HG03457 (cell line): Measurements from ENCODE around the gene KCNJ5.

ENCODE experiments used
- ATAC-seq: cut with Tn5 transposase; IDR thresholded peaks from one replicate; pipeline ENCODE4 v1.9.1; 2021; ENCODE audit warnings: moderate number of reproducible peaks; ENCODE audit not compliant: unreplicated experiment

KCNJ5 gene

DNA sequence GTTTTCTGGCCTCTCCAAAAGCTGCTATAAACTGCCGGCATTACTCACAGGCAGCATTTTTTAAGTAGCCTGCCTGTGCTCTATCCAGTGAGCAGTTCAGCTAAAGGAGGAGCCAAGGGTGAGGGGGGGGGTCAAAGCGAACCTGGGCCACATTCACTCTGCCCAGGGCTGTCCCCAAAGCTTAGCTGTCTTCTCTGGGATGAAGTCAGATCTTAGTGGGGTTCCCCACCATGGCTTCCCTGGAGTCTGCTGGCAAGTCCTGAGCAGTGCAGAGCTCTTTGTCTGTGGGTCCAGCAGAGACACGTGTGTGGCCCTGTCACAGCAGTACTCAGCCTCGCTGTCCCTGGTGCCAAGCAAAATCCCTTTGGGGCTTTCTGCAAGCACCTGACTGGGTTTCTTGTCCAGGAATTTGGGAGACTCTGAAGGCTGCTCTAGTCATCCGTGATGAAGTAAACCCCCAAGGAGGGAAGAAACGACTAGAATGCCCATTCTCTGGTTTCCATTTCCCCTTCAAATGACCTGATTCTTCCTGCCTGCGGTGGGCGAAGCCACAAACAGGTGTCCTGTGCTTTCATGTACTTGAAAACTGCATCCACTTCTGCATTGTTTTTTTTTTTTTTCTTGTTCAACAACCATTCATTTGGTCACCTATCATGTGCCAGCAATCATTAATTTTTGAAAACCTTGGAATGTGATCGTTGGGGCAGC is 2.6 kb downstream of the KCNJ5 start:
- ATAC-seq: peak; percentile 62

DNA sequence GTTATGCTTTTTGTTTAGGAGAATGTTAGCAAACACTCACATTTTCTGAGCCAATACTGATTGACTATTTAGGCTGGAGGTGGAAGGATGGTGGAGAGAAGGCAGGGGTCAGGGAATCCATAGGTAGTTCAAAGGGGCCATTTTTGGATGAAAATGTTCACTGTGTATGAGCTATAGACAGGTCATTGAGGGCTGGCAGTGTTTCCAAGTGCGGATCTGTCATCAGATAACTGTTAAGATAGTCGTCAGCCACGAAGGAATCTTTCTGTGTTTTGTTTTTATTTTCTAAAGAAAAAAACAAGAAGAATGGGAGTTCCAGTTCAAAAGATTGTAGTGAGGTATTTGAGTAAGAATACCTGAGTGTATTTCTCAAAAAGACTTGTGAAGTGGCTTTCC is 3.1 kb downstream of the KCNJ5 start:
- ATAC-seq: no peak

DNA sequence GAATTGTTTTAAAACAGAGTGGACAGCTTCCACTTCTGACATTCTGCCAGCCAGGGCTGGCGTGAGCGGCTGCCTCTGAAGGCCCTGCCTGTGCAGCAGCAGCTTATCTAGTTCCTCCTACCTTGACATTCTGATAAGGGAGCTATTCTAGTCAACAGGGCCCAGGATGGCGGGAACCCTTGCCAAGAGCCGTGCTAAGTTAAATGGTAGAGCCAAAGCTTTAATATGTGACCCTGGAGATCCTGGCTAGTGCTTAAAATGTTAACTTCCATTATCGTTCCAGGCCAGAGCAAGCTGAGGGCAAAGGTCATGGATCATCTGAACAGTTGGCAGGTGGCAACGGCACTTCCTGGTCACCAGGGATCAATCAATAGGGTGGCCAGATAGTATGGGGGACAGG is 3.5 kb downstream of the KCNJ5 start:
- no peak for ATAC-seq

DNA sequence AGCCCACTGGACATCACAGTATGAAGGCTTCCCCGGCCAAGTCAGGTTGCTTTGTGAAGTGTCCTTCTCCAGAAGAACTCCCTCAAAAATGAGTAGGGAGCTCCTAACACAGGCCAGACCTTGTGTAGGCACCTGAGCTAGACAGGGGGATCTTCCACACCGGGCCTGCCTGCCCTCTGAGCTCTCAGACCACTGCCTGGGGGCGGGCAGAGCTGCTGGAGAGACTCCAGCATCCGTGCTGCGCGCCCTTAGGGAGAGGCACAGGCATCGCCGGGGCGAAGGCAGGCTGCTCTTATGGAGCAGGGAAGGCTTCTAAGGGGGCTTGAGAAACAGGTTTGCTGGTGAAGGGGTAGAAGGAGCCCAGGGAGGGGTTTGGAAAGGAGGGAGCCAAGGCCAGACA is 4.4 kb downstream of the KCNJ5 start:
- ATAC-seq: no peak

DNA sequence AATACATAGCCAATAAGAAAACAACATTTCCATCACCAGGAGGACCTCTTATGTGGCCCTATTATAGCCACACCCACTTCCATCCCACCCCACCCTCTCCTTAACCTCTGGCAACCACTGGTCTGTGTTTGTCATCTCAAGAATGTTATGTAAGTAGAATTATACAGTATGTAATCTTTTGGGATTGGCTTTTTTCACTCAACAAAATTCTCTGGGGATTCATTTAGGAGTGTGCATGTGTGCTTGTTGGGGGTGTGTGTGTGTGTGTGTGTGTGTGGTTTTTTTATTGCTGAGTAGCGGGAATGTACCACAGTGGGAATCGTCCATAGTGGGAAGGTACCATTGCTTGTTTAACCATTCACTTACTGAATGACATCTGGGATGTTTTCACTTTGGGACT is 5.2 kb downstream of the KCNJ5 start:
- ATAC-seq: no peak

DNA sequence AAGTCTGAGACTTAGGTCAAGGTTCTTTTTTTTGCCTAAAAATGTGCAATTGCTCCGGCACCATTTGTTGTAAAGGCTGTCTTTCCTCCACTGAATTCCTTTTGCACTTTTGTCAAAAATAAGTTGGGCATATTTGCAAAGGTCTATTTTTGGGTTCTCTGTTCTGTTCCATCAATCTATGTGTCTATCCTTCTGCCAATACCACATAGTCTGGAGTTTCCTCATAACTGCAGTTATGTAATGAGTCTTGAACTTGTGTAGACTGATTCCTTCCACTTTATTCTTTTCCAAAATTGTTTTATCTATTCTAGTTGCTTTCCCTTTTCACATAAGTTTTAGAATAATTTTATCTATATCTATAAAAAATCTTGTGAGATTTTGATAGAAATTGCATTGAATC is 6.7 kb downstream of the KCNJ5 start:
- no peak for ATAC-seq

DNA sequence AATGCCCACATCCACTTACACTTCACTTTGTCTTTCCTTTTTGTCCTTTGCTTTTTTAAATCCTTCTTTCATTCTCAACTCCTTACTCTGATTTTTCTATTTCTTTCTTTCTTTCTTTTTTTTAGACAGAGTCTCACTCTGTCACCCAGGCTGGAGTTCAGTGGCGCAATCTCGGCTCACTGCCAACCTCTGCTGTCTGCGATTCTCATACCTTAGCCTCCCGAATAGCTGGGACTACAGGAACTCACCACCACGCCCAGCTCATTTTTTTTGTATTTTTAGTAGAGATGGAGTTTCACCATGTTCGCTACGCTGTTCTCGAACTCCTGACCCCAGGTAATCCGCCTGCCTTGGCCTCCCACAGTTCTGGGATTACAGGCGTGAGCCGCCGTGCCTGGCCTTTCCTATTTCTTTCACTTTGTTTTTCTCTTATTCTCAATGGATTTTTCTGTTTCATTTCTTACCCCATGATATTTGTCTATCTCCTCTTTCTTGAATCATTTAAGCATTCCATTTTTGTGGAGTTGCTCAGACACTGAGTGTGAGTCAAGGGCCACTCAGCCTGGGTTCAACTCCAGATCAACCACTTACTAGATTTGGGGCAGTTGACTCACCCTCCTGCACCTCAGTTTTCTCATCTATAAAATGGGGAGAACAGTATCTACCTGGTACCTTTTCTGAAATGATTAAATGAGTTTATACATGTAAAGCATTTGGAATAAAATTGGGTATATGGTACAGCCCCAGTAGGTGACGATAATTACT is 7.6 kb downstream of the KCNJ5 start:
- no peak for ATAC-seq

DNA sequence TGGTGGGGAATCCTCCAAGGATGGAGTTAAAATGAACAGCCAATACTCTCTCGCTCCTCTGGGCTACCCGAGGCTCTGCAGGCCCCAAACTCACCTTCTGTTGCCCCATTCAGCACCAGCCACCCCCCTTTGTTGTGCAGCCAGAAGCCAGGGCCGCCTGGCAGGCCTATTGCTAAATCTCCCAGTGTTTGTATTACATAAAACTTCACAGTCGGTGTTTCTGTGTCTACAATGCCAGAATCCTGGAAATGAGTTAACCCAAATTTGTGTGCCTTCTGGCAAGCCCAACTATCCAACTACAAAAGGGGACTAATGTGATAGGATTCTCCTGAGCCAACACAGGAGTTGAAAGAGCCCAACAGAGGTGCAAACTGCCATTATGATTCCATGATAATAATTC is 9.3 kb downstream of the KCNJ5 start:
- ATAC-seq: no peak

DNA sequence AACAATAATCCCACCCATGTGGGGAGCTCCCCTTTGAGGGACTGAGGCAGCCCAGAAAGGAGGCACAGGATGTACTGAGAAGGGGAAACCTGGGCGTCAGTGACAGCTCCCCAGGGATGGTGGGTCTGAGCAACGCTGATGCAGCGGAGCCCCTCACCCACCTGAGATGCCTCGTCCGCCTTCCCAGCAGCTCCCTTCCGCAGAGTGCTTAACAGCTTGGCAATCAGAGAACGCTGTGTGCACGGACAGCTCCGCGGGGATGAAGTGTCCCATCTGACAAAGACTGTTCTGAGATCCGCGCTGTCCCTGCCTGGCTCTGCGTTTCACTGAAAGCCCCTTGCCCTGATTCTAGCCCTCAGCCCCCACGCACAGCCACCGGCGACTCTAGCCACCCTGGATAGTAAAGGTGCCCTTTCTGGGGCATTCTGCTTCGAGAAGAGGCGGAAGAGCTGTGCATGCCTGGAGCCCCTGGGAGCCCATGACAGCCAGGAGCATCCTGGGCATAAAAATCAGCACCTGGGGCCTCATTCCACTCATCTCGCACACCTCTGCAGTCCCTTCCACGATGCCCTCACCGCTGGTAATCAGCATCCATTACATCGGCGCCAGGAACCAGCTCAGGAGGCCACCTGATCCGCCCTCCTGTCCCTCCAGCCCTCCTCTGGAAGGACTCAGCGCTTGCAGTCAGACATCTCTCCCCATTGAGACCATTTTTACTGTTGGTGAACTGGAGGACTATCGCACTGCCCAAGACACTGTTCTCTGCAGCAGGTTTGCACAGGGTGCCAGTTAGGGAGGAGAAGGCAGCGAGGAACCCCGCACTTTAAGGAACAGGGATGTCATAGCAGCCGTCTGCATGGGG is 10.7 kb downstream of the KCNJ5 start:
- ATAC-seq: no peak

DNA sequence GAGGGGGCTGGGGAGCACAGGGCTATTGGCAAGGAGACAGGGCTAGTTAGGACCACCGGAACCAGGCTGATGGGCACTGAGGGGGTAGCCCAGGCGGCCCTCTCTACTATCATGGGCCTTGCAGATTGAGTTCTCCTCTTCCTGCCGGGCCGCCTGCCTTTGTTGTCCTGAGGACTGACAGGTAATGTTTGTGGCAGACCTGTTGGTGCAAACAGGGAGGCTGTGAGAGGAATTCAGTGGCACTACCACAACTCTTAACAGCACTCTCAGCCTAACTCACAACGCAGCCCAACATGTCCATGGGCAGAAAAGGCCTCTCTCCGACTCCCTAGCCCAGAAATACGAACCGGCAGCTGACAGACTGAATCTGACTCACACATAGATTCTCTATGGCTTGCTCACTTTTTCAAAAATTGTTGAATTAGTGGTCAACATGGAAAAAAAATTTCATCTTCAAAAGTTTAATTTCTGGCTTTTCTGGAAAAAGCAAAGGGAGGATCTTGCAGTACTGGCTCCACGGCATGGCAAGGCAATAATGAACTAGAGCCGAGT is 11.4 kb downstream of the KCNJ5 start:
- no peak for ATAC-seq

DNA sequence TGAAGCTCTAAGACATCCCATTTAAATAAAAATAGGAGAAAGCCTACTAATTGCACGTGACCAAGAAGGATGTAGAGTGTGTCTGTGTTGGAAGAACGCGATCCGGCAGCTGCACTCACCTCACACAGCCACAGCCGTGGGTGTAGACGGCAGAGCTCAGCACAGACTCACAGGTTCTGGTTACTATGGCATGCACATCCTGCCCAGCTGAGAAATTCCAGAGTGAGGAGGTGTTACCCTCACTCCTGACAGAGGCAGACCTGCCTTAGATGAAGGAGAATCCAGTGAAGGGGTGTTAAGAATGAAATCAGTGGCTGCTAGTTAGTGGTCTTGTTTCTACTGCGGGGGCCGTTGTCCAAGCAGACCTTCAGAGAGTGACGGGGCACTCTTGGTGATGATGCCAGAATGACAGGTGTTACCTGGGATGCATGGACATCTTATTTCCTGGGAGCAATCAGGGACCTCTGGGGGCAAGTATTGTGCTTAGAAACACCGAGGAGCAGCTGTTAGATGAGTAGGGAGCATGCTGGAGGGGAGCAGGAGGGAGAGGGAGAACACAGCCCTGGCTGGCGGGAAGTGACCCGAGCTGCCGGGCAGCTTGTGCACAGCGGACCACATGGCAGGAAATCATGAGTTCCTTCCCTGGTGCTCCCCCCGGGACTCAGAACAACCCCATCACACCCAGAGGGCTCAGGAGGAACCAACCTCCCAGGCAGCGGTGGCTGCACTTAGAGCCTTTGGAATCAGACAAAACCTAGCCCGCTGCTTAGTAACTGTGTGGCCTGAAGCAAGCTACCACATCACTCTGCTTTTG is 12.3 kb downstream of the KCNJ5 start:
- no peak for ATAC-seq

DNA sequence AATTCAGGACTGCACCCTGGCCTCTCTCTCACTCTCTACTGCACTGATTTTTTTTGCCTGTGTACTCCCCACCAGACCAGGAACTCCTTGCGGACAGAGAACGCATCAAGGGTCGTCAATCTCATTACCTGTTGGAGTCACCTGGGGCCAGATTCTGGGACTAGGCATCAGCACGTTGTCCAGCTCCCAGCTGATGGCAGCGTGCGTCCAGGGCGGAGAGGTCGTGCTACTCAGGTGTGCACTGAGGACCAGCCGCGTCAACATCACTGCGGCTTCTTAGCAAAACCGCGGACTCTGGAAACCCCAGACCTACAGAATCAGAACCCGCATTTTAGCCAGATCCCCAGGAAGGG is 13.1 kb downstream of the KCNJ5 start:
- no peak for ATAC-seq

DNA sequence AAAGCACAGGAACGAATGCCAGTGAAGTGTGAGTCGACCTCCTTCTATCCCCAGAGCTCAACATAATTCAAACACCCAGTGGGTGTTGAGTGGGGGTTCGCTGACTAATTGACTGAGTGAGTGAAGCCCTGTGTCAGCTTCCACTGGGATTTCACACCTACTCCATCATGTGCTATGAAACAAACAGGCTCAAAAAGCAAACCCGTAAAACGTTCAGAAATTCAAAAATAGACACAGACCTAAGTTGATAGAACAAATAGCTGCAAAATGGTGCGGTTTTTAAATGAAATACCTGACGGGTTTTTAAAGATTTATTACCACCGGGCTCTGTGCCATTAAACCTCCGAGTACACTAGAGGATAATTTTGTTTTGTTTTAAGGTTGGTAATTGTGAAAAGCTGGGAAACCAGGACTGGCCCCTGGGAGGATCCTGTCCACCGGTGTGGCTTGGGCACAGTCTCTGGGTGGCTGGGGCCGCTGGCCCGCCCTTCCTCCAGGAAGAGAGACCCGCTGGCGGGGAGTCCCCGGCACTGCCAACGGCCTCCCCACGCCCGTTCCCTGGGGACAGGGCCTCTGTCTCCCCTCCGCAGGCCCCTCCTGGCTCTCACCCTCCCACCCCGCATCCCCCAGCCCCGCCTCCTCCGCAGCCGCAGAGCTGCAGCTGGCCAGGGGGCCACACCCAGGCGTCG is 13.6 kb downstream of the KCNJ5 start:
- ATAC-seq: no peak

DNA sequence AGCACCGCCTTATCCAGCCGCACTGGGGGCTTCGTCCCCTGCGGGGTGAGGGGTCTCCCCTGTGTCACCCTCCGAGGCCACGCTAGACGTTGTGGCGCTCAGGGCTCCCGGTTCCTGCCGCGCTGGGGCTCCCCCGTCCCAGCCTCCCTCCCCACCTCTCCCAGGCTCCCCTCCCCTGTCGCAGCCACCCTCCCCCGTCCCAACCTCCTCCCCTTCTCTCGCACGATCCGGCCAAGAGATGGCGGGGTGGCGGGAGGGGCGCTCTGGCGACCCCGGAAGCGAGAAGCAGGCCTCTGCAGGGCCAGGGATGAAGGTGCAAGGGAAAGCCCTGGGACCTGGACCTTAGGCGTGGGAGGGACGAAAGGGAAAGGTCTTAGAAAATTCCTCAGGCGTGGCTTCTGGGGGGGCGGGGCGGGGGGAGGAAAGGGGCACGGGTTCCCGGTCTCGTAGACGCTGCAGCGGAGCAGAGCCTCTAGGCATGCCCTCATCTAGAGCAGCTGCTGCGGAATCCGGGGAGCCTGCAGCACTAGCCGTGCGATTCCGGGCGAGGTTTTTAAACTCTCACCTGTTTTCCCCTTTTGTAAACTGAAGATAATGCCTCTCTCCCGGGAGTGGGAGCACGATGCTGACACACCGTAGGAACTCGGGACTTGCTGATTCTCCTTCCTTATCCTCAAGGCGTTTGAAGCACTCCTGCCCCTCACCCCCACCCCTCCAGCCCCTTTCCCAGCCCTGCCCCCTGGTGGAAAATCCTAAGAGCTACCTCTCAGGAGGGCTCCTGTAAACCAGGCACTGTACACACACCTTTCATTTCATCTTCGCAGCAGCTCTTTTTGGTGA is 14.4 kb downstream of the KCNJ5 start:
- ATAC-seq: no peak

DNA sequence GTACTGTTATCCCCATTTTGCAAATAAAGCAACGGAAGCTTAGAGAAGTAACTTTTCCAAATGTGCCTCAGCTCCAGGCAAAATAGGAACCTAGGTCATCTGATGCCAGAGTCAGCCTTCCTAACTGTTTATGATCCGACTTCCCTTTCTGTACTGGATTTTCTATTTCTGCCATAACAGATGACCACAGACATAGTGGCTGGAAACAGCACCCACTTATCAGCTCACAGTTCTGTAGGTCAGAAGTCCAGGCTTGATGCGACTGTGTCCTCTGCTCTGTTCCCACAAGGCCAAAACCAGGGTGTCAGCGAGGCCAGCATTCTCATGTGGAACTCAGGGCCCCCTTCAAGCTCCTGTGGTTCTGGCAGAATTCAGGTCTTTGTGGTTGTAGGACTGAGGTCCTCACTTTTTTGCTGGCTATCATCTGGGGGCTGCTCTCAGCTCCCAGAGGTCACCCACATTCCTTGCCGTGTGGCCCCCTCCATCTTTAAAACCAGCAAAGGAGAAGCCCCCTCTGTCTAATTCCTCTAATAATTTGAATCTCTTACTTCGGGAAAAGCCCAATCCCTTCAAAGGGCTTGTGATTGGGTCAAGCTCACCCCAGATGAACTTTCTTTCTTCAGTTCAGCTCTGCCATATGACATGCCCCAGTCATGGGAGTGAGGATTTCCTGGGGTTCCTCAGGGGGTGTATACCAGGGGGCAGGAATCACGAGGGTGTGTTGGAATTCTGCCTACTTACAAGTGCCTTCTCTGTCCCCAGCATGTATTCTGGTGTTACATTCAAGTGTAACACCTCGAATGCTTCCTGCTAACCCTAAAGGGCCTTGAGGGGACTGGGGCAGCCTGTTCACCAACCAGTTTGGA is 15.3 kb downstream of the KCNJ5 start:
- ATAC-seq: no peak

DNA sequence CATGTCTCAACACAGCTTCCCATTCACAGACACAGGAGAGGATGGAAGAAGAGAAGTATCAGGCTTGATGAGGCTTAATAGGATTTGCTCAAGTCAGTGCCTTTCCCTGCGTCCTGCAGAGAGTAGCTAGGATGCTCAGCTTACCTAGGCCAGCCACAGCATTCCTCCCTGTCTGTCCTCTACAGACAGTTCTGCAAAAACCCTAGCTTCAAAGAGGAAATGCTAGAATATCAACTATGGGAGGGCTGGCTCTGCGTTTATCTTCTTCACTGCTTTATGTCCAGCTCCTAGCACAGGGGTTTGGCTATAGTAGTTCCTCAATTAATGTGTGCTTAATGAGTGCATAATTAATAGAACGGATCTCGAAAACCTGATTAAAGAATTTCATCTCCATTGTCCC is 16.4 kb downstream of the KCNJ5 start:
- no peak for ATAC-seq

DNA sequence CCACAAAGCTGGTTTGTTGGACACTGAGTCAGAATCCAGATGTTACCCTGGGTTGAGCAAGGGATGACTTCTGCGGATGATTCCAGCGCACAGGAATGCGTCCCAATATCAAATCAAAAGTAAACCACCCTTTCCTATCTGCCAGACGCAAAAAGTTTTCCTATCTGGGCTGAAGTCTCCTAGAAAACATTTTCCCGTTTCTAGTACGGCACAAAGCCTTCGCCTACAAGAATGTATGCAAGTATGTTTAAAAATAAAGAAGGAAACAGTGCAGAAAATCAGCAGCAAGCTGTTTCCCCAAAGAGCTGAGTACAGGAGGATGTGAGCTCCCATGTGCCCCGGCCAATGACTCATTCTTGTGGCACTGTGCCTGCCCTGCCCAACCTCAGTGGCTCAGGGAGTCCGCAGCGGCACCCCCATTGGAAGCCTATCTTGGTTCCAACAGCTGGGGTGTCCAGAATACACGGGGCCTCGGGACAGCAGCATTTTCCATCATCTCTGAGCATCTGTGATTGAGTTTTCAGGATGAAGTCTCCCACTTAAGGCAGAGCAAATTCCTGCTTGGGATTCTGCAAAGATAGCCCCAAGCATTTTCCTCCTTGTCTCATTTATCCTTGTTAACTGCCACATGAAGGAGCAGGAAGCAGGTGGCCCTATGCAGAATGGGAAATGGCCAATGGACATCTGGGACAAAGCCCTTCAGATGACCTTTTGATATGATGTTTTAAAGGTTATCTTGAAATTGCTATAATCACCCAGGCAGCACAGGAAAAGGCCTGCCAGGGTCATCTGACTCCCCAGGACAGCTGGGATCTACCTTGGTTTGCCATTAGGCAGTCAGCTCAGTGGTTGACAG is 17.5 kb downstream of the KCNJ5 start:
- ATAC-seq: no peak
